CD4-positive, CD25-positive, alpha-beta regulatory T cell (primary cell): ENCODE measurements around the gene TRMT13. TPM values are rescaled to one million over a fixed set of nuclear protein-coding genes. Genes with fewer than 3 reads are reported as not detected.

Experiments used
- ATAC-seq, 2 donors: fragments of 150-1000 bp; cut with Tn5 transposase; one replicate each; pipeline ENCODE4 v1.10.0; 2021; ENCODE audit warnings: low read depth in 2 of 2, moderate number of reproducible peaks in 2 of 2, moderate library complexity in 1 of 2
- DNase-seq, 3 donors: peaks; one replicate each; pipeline versions ENCODE4 v3.0.0 to v3.0.0-alpha.2; 2012 to 2022; ENCODE audit warnings: mixed read lengths in 1 of 3
- H3K27ac ChIP-seq: one replicate; pipeline ENCODE4 v1.7.0; 2013; ENCODE audit warnings: mild to moderate bottlenecking, low read length; ENCODE audit not compliant: insufficient read depth, poor library complexity, severe bottlenecking
- H3K27me3 ChIP-seq: one replicate; pipeline ENCODE4 v1.7.0; 2013; ENCODE audit warnings: low read length; ENCODE audit not compliant: control insufficient read depth, insufficient read depth
- H3K36me3 ChIP-seq: one replicate; pipeline ENCODE4 v1.7.0; 2013; ENCODE audit warnings: mild to moderate bottlenecking, low read length, moderate library complexity; ENCODE audit not compliant: control insufficient read depth, insufficient read depth
- H3K4me1 ChIP-seq: 2 replicates; pipeline ENCODE4 v1.7.0; 2013; ENCODE audit warnings: mild to moderate bottlenecking, low read length; ENCODE audit not compliant: insufficient read depth, control insufficient read depth, poor library complexity, severe bottlenecking
- H3K4me3 ChIP-seq: one replicate; pipeline ENCODE4 v1.7.0; 2013; ENCODE audit warnings: low read depth, mild to moderate bottlenecking, low read length, moderate library complexity
- H3K9me3 ChIP-seq, 2 experiments: 1 replicate in 1 of 2; 2 replicates in 1 of 2; pipeline ENCODE4 v1.7.0; 2013; ENCODE audit warnings: low read length in 2 of 2, mild to moderate bottlenecking in 1 of 2, moderate library complexity in 1 of 2; ENCODE audit not compliant: control insufficient read depth in 2 of 2
- H3K27ac Mint-ChIP-seq, 3 donors: one replicate each; pipeline ENCODE4 v1.8.0; 2020 to 2022; ENCODE audit warnings: mild to moderate bottlenecking in 3 of 3, mixed read lengths in 3 of 3, moderate library complexity in 2 of 3
- H3K27me3 Mint-ChIP-seq: one replicate; pipeline ENCODE4 v1.8.0; 2022; ENCODE audit warnings: mild to moderate bottlenecking, mixed read lengths
- H3K36me3 Mint-ChIP-seq: one replicate; pipeline ENCODE4 v1.8.0; 2020; ENCODE audit warnings: mixed read lengths
- H3K4me1 Mint-ChIP-seq, 4 donors: one replicate each; pipeline ENCODE4 v1.8.0; 2020 to 2022; ENCODE audit warnings: mixed read lengths in 4 of 4, mild to moderate bottlenecking in 1 of 4
- H3K4me3 Mint-ChIP-seq, 4 donors: one replicate each; pipeline ENCODE4 v1.8.0; 2020 to 2022; ENCODE audit warnings: mild to moderate bottlenecking in 4 of 4, mixed read lengths in 4 of 4, moderate library complexity in 3 of 4
- H3K9me3 Mint-ChIP-seq, 7 donors: one replicate each; pipeline ENCODE4 v1.8.0; 2020 to 2022; ENCODE audit warnings: mixed read lengths in 7 of 7, mild to moderate bottlenecking in 3 of 7, moderate library complexity in 2 of 7
- polyA plus RNA-seq, 4 donors: library from polyadenylated mRNA; unstranded; fragments of 300-500 nt; fragmentation: Illumina TruSeq; gene quantifications; one replicate each; pipeline ENCODE4 v1.2.3, GENCODE V29; 2021
- total RNA-seq: library from RNA; stranded (reverse); gene quantifications from one replicate; pipeline ENCODE4 v1.2.3, GENCODE V29; 2022

Gene TRMT13
- 12.2 TPM for total RNA-seq
- polyA plus RNA-seq = 10 to 100 TPM in 1 of 4 donors, 1 to 10 TPM in 3; 7.5 to 11.4 (median 8.8) TPM

- Histone ChIP-seq H3K36me3 (peaks cover 10% of the 10 kb centered on the region), H3K4me1 (peaks cover 28% of the 10 kb centered on the region), H3K27me3 (no peaks in the 10 kb centered on the region), H3K9me3 (no peaks in the 10 kb centered on the region), H3K4me3 (peak within 1 kb of the TSS; percentile 97), H3K27ac (peak within 1 kb of the TSS; percentile 74)
- peak within 1 kb of the TSS; percentile 93 to 100 (median 98) for H3K4me3 Mint-ChIP-seq
- H3K9me3 Mint-ChIP-seq = no peaks in the 10 kb centered on the region
- H3K36me3 Mint-ChIP-seq = peaks cover 2% of the 10 kb centered on the region
- H3K27ac Mint-ChIP-seq = peak within 1 kb of the TSS; percentile 96 to 99 (median 98)
- DNase-seq (peak; percentile 93 to 99 (median 95)), ATAC-seq (peak; percentile 97 to 99)
- H3K27me3 Mint-ChIP-seq = no peaks in the 10 kb centered on the region
- H3K4me1 Mint-ChIP-seq = peaks cover 24 to 49% (median 29%) of the 10 kb centered on the region in 4 donors
Measured at GRCh38 chr1:100132566-100133477, at the start of gene TRMT13, which contains the start of gene SASS6. TSS of gene TRMT13 (plus strand) at chr1:100133163. CDS start at chr1:100133169, 6 bp downstream. TSS of gene SASS6 (minus strand) at chr1:100132930. CDS start at chr1:100132814, 116 bp downstream.

- ATAC-seq = no peak
- no peak overlapping the region for H3K27ac Mint-ChIP-seq
Measured at GRCh38 chr1:100087396-100087795, 45.6 kb upstream of the TRMT13 start.

GRCh38 chr1:100089082-100089481 lies 43.9 kb upstream of the TRMT13 start:
- DNase-seq (no peak), ATAC-seq (no peak)
- H3K27ac Mint-ChIP-seq = peak overlapping the region in 2 of 3 donors; percentile 23 to 52
- H3K4me3 ChIP-seq = no peak overlapping the region
- H3K27ac ChIP-seq = no peak overlapping the region
- no peak overlapping the region for H3K4me3 Mint-ChIP-seq
- H3K27me3 Mint-ChIP-seq = no peaks in the 10 kb centered on the region
- H3K9me3 ChIP-seq = no peaks in the 10 kb centered on the region
- H3K9me3 Mint-ChIP-seq = peaks cover 0 to 1% (median 0%) of the 10 kb centered on the region in 7 donors
- no peaks in the 10 kb centered on the region for H3K4me1 ChIP-seq
- H3K4me1 Mint-ChIP-seq = peaks cover 0 to 10% (median 0%) of the 10 kb centered on the region in 4 donors
- H3K27me3 ChIP-seq = no peaks in the 10 kb centered on the region
- H3K36me3 Mint-ChIP-seq = peaks cover 16% of the 10 kb centered on the region
- H3K36me3 ChIP-seq = peaks cover 23% of the 10 kb centered on the region

More at GRCh38 chr1:100087396-100087795, 45.6 kb upstream of the TRMT13 start:
- Mint-ChIP-seq H3K36me3 (peaks cover 12% of the 10 kb centered on the region), H3K4me1 (peaks cover 0 to 10% (median 0%) of the 10 kb centered on the region in 4 donors), H3K27me3 (no peaks in the 10 kb centered on the region), H3K4me3 (no peak overlapping the region), H3K9me3 (peaks cover 0 to 1% (median 0%) of the 10 kb centered on the region in 7 donors)
- no peaks in the 10 kb centered on the region for H3K27me3 ChIP-seq
- DNase-seq = no peak
- no peaks in the 10 kb centered on the region for H3K4me1 ChIP-seq
- no peak overlapping the region for H3K4me3 ChIP-seq
- H3K36me3 ChIP-seq = peaks cover 30% of the 10 kb centered on the region
- H3K27ac ChIP-seq = no peak overlapping the region
- no peaks in the 10 kb centered on the region for H3K9me3 ChIP-seq

GRCh38 chr1:100090471-100090870 lies 42.5 kb upstream of the TRMT13 start:
- H3K27ac ChIP-seq = no peak overlapping the region

GRCh38 chr1:100100202-100100601 lies 32.8 kb upstream of the TRMT13 start:
- peaks cover 37% of the 10 kb centered on the region for H3K36me3 Mint-ChIP-seq

More at GRCh38 chr1:100090471-100090870, 42.5 kb upstream of the TRMT13 start:
- Histone ChIP-seq H3K27me3 (no peaks in the 10 kb centered on the region), H3K36me3 (peaks cover 21% of the 10 kb centered on the region), H3K4me1 (no peaks in the 10 kb centered on the region), H3K4me3 (no peak overlapping the region), H3K9me3 (no peaks in the 10 kb centered on the region)
- Mint-ChIP-seq H3K4me3 (no peak overlapping the region), H3K4me1 (peaks cover 0 to 10% (median under 1%) of the 10 kb centered on the region in 4 donors), H3K27ac (peak overlapping the region in 2 of 3 donors; percentile 23 to 26), H3K27me3 (no peaks in the 10 kb centered on the region), H3K9me3 (peaks cover 0 to 1% (median 0%) of the 10 kb centered on the region in 7 donors), H3K36me3 (peaks cover 22% of the 10 kb centered on the region)
- ATAC-seq (no peak), DNase-seq (no peak)

GRCh38 chr1:100101564-100101963 lies 31.4 kb upstream of the TRMT13 start:
- Mint-ChIP-seq H3K27ac (no peak overlapping the region), H3K27me3 (no peaks in the 10 kb centered on the region), H3K4me1 (no peaks in the 10 kb centered on the region), H3K4me3 (no peak overlapping the region), H3K36me3 (peaks cover 33% of the 10 kb centered on the region), H3K9me3 (no peaks in the 10 kb centered on the region)
- Histone ChIP-seq H3K27me3 (no peaks in the 10 kb centered on the region), H3K4me1 (no peaks in the 10 kb centered on the region), H3K27ac (no peak overlapping the region), H3K9me3 (no peaks in the 10 kb centered on the region), H3K4me3 (no peak overlapping the region), H3K36me3 (peaks cover 42% of the 10 kb centered on the region)
- DNase-seq (no peak), ATAC-seq (no peak)

More at GRCh38 chr1:100100202-100100601, 32.8 kb upstream of the TRMT13 start:
- Histone ChIP-seq H3K36me3 (peaks cover 37% of the 10 kb centered on the region), H3K9me3 (no peaks in the 10 kb centered on the region), H3K4me1 (no peaks in the 10 kb centered on the region), H3K27me3 (no peaks in the 10 kb centered on the region), H3K27ac (no peak overlapping the region), H3K4me3 (no peak overlapping the region)
- Mint-ChIP-seq H3K27me3 (no peaks in the 10 kb centered on the region), H3K27ac (no peak overlapping the region), H3K4me1 (no peaks in the 10 kb centered on the region), H3K9me3 (no peaks in the 10 kb centered on the region), H3K4me3 (no peak overlapping the region)
- DNase-seq (no peak), ATAC-seq (no peak)

GRCh38 chr1:100107696-100108095 lies 25.3 kb upstream of the TRMT13 start:
- H3K27me3 ChIP-seq = no peaks in the 10 kb centered on the region
- peaks cover 27% of the 10 kb centered on the region for H3K36me3 ChIP-seq
- no peak overlapping the region for H3K4me3 ChIP-seq
- ATAC-seq (no peak), DNase-seq (no peak)
- Mint-ChIP-seq H3K36me3 (peaks cover 24% of the 10 kb centered on the region), H3K27ac (no peak overlapping the region), H3K9me3 (no peaks in the 10 kb centered on the region), H3K4me3 (no peak overlapping the region), H3K4me1 (peaks cover 0 to 5% (median 2%) of the 10 kb centered on the region in 4 donors), H3K27me3 (no peaks in the 10 kb centered on the region)
- H3K9me3 ChIP-seq = no peaks in the 10 kb centered on the region
- no peak overlapping the region for H3K27ac ChIP-seq
- H3K4me1 ChIP-seq = no peaks in the 10 kb centered on the region
